H7 (cell line): ENCODE results near the gene PCDHGC4. TPM values are rescaled to one million over a fixed set of nuclear protein-coding genes. Genes with fewer than 3 reads are reported as not detected.

Experiments used
- DNase-seq: peaks from one replicate; pipeline ENCODE4 v3.0.0; 2012
- H3K27me3 ChIP-seq: 2 replicates; pipeline ENCODE4 v1.6.0; 2011; ENCODE audit warnings: mild to moderate bottlenecking, low read length; ENCODE audit not compliant: control insufficient read depth, insufficient read depth
- H3K36me3 ChIP-seq: replicated peaks from 2 replicates; pipeline ENCODE4 v1.5.1; 2011; ENCODE audit warnings: low read length; ENCODE audit not compliant: control insufficient read depth, insufficient read depth
- H3K4me3 ChIP-seq: 2 replicates; pipeline ENCODE4 v1.5.1; 2011; ENCODE audit warnings: low read depth, mild to moderate bottlenecking, control low read depth, low read length, moderate library complexity; ENCODE audit not compliant: insufficient read depth
- total RNA-seq: library from RNA; depleted of rRNA; stranded (reverse); fragments of >200 nt; shearing (Covaris generic); gene quantifications from 2 replicates; pipeline ENCODE4 v1.2.3, GENCODE V29; 2014; rRNA removed

The PCDHGC4 gene
- total RNA-seq, 1 experiment from 2014 or later: 9.9 TPM

- Histone ChIP-seq H3K36me3 (peaks cover 38% of the 10 kb centered on the region), H3K27me3 (no peaks in the 10 kb centered on the region)
These were observed 40.1 kb downstream of the PCDHGC4 start for GRCh38 chr5:141524604-141525597.

GRCh38 chr5:141525653-141526052 is 40.8 kb downstream of the PCDHGC4 start:
- no peak for DNase-seq
- Histone ChIP-seq H3K27me3 (no peaks in the 10 kb centered on the region), H3K4me3 (no peak overlapping the region), H3K36me3 (peaks cover 37% of the 10 kb centered on the region)

More at GRCh38 chr5:141524604-141525597, 40.1 kb downstream of the PCDHGC4 start:
- DNase-seq: peak; percentile 88
- no peak overlapping the region for H3K4me3 ChIP-seq

GRCh38 chr5:141527426-141527825 is 42.6 kb downstream of the PCDHGC4 start:
- peaks cover 30% of the 10 kb centered on the region for H3K36me3 ChIP-seq
- no peaks in the 10 kb centered on the region for H3K27me3 ChIP-seq
- no peak overlapping the region for H3K4me3 ChIP-seq
- no peak for DNase-seq

- no peak for DNase-seq
These were observed 43.6 kb downstream of the PCDHGC4 start for GRCh38 chr5:141528291-141528984.

DNA sequence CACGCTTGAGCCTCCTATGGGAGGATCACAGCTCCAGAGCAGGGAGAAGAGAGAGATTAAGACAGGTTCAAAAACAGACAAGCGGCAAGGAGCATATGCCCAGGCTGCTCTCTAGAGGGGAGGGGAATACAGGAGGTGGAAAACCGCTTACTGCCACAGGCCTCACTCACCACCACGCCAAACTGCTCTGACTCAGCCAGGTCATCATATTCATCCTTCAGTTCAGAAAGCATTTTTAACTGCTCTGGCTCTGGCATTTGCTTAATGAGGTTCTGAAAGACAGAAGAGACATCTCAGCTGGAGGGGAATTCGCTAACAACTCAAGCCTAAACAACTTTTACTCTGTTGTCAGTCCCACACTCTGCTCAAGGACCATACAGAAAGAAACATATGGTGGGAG is 44.2 kb downstream of the PCDHGC4 start:
- Histone ChIP-seq H3K27me3 (no peaks in the 10 kb centered on the region), H3K4me3 (no peak overlapping the region), H3K36me3 (peaks cover 26% of the 10 kb centered on the region)

More at GRCh38 chr5:141528291-141528984, 43.6 kb downstream of the PCDHGC4 start:
- no peak overlapping the region for H3K4me3 ChIP-seq
- peaks cover 28% of the 10 kb centered on the region for H3K36me3 ChIP-seq
- no peaks in the 10 kb centered on the region for H3K27me3 ChIP-seq

DNA sequence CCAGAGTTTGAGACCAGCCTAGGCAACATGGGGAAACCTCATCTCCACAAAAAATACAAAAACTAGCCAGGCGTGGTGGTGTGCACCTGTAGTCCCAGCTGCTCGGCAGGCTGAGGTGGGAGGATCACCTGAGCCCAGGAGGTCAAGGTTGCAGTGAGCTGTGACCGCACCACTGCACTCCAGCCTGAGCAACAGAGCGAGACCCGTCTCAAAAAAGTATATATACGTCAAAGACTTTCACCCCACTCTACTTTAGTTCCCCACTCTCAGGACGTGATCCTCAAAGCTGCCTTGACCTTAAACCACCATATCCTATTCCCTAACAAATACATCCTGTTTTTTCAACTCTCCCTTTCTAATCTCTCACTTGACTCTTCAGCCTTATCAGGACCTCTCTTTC is 45.0 kb downstream of the PCDHGC4 start:
- Histone ChIP-seq H3K36me3 (peaks cover 23% of the 10 kb centered on the region), H3K27me3 (no peaks in the 10 kb centered on the region), H3K4me3 (no peak overlapping the region)
- no peak for DNase-seq

More for the DNA sequence above, 44.2 kb downstream of the PCDHGC4 start:
- DNase-seq: no peak

DNA sequence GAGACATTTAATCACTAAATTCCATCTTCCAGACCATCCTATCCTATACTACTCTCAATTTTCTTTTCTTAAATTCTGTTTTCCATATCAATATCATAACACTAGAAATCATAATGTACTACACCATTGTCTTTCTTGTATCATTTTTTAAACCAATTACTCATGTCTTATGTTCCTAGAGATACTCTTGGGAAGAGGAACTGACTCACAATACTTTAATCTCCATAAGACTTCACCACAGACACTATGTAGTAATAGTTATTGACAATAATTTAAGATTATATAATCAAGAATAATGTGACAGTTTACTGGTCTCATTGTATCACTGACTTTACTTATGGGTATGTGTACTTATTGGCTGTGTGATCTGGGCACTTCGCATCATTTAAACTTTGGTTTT is 47.9 kb downstream of the PCDHGC4 start:
- no peak for DNase-seq
- Histone ChIP-seq H3K36me3 (peaks cover 13% of the 10 kb centered on the region), H3K4me3 (no peak overlapping the region), H3K27me3 (no peaks in the 10 kb centered on the region)

- no peak overlapping the region for H3K4me3 ChIP-seq
- no peak for DNase-seq
- H3K27me3 ChIP-seq: no peaks in the 10 kb centered on the region
- H3K36me3 ChIP-seq: peaks cover 5% of the 10 kb centered on the region
These were observed 49.1 kb downstream of the PCDHGC4 start for GRCh38 chr5:141533897-141534296.

GRCh38 chr5:141534492-141535213 is 49.8 kb downstream of the PCDHGC4 start:
- no peak for DNase-seq
- Histone ChIP-seq H3K4me3 (no peak overlapping the region), H3K36me3 (no peaks in the 10 kb centered on the region; the same call in none of the 2 replicates), H3K27me3 (no peaks in the 10 kb centered on the region)

Other genes starting within 250 kb of the PCDHGC4 start
- gene PCDHB15, start 239.6 kb upstream of the PCDHGC4 start, total RNA-seq: not detected in 2 replicates
- gene SLC25A2, start 181.0 kb upstream of the PCDHGC4 start, total RNA-seq: 0.14 TPM in 1 of 2 replicates, not detected in the other
- gene TAF7, start 164.2 kb upstream of the PCDHGC4 start, total RNA-seq: 39.5 and 41.8 TPM in 2 replicates
- not detected in 2 replicates for gene PCDHGA1, start 154.5 kb upstream of the PCDHGC4 start, total RNA-seq
- gene PCDHGA2, start 146.3 kb upstream of the PCDHGC4 start, total RNA-seq: not detected in 2 replicates
- gene PCDHGA3, start 141.2 kb upstream of the PCDHGC4 start, total RNA-seq: 0.14 TPM in 1 of 2 replicates, not detected in the other
- gene PCDHGB1, start 134.9 kb upstream of the PCDHGC4 start, total RNA-seq: not detected in 2 replicates
- gene PCDHGA4, start 130.0 kb upstream of the PCDHGC4 start, total RNA-seq: 0.03 TPM in 1 of 2 replicates, not detected in the other
- 0.03 TPM in 1 of 2 replicates, not detected in the other for gene PCDHGB2, start 125.0 kb upstream of the PCDHGC4 start, total RNA-seq
- not detected in 2 replicates for gene PCDHGA5, start 120.9 kb upstream of the PCDHGC4 start, total RNA-seq
- gene PCDHGB3, start 114.8 kb upstream of the PCDHGC4 start, total RNA-seq: 0.26 TPM in 1 of 2 replicates, not detected in the other
- 0.04 TPM in 1 of 2 replicates, not detected in the other for gene PCDHGA6, start 111.1 kb upstream of the PCDHGC4 start, total RNA-seq
- gene PCDHGA7, start 102.3 kb upstream of the PCDHGC4 start, total RNA-seq: not detected in 2 replicates
- 0.66 and 1.4 TPM in 2 replicates for gene PCDHGB4, start 97.3 kb upstream of the PCDHGC4 start, total RNA-seq
- 0.22 TPM in 1 of 2 replicates, not detected in the other for gene PCDHGA8, start 92.4 kb upstream of the PCDHGC4 start, total RNA-seq
- gene PCDHGB5, start 87.1 kb upstream of the PCDHGC4 start, total RNA-seq: not detected in 2 replicates
- 0.04 and 0.10 TPM in 2 replicates for gene PCDHGA9, start 82.3 kb upstream of the PCDHGC4 start, total RNA-seq
- 1.7 and 1.9 TPM in 2 replicates for gene PCDHGB6, start 77.0 kb upstream of the PCDHGC4 start, total RNA-seq
- 0.35 and 0.78 TPM in 2 replicates for gene PCDHGA10, start 72.0 kb upstream of the PCDHGC4 start, total RNA-seq
- gene PCDHGB7, start 67.4 kb upstream of the PCDHGC4 start, total RNA-seq: 4.4 and 4.6 TPM in 2 replicates
- 0.21 and 0.30 TPM in 2 replicates for gene PCDHGA11, start 64.0 kb upstream of the PCDHGC4 start, total RNA-seq
- gene PCDHGA12, start 54.5 kb upstream of the PCDHGC4 start, total RNA-seq: 0.10 and 0.44 TPM in 2 replicates
- 27.4 and 31.7 TPM in 2 replicates for gene PCDHGC3, start 9.1 kb upstream of the PCDHGC4 start, total RNA-seq
- 0.44 and 1.8 TPM in 2 replicates for gene PCDHGC5, start 4.1 kb downstream of the PCDHGC4 start, total RNA-seq
- 31.2 and 37.5 TPM in 2 replicates for gene DIAPH1, start 134.0 kb downstream of the PCDHGC4 start, total RNA-seq
- 81.3 and 82.7 TPM in 2 replicates for gene HDAC3, start 151.8 kb downstream of the PCDHGC4 start, total RNA-seq
- 7.4 and 8.9 TPM in 2 replicates for gene RELL2, start 152.0 kb downstream of the PCDHGC4 start, total RNA-seq
- 17.3 and 22.3 TPM in 2 replicates for gene FCHSD1, start 166.4 kb downstream of the PCDHGC4 start, total RNA-seq
- 19.3 and 23.8 TPM in 2 replicates for gene ARAP3, start 197.2 kb downstream of the PCDHGC4 start, total RNA-seq